ENCODE measurements around the gene PTEN. TPM values are rescaled to one million over a fixed set of nuclear protein-coding genes. Genes with fewer than 3 reads are reported as not detected.

PTEN gene
- total and polyA plus RNA-seq, 9 of the 15 experiments (the other 6 are each of a cell fraction or from before 2014, with no cell fraction given): 8.4 to 56.9 (median 22.2) TPM

DNA sequence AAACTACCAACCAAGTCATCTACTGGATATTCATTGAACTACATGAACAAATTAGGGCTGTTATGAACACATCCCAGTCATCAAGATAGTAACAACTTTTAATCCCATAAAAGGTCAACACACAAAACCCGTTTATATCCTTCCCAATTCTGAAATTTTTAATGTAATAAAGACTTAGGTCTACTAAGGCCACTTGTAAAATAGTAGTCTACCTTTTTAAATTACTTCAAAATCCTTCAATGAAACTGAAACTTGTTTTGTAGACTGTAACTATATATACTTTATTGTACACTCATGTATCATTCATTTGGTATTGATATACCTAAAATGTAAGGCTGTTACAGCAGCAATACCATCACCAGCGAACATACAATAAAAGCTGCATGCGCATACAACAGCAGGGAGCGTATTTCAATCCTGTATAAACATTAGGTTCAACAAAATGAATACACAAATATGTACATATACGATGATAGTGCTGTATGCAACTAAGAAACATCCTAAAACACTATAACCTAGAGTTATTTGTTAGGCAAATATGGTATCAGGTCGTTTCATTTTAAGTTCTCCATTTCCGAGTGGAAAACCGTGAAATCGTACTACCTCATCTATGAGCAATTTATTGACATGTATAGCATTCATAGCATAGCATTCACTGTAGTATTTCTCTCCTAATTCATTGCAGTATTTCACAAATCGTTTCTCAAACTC is 46.4 kb upstream of the PTEN start (continued):
- TF ChIP-seq, protein P1, sequence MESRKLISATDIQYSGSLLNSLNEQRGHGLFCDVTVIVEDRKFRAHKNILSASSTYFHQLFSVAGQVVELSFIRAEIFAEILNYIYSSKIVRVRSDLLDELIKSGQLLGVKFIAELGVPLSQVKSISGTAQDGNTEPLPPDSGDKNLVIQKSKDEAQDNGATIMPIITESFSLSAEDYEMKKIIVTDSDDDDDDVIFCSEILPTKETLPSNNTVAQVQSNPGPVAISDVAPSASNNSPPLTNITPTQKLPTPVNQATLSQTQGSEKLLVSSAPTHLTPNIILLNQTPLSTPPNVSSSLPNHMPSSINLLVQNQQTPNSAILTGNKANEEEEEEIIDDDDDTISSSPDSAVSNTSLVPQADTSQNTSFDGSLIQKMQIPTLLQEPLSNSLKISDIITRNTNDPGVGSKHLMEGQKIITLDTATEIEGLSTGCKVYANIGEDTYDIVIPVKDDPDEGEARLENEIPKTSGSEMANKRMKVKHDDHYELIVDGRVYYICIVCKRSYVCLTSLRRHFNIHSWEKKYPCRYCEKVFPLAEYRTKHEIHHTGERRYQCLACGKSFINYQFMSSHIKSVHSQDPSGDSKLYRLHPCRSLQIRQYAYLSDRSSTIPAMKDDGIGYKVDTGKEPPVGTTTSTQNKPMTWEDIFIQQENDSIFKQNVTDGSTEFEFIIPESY (CRISPR knock-in tag; IDR thresholded peaks at IDR 0.05): no peak
- TF ChIP-seq, protein P2, sequence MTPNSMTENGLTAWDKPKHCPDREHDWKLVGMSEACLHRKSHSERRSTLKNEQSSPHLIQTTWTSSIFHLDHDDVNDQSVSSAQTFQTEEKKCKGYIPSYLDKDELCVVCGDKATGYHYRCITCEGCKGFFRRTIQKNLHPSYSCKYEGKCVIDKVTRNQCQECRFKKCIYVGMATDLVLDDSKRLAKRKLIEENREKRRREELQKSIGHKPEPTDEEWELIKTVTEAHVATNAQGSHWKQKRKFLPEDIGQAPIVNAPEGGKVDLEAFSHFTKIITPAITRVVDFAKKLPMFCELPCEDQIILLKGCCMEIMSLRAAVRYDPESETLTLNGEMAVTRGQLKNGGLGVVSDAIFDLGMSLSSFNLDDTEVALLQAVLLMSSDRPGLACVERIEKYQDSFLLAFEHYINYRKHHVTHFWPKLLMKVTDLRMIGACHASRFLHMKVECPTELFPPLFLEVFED (CRISPR knock-in tag; conservative IDR thresholded peaks at IDR 0.05): no peak
- no peak for TF ChIP-seq ZBTB8A (IDR thresholded peaks at IDR 0.05; ENCODE audit: partially characterized antibody)
- TF ChIP-seq NCOA2 (IDR thresholded peaks at IDR 0.05; ENCODE audit: partially characterized antibody in 2 of 2): no peak
- TF ChIP-seq RCOR1 (IDR thresholded peaks at IDR 0.05; ENCODE audit: borderline replicate concordance in 1 of 2, low read depth in 2 of 2, low read length in 2 of 2): no peak
- no peak for TF ChIP-seq COPS2 (conservative IDR thresholded peaks at IDR 0.05)
- TF ChIP-seq ZNF224 (CRISPR knock-in tag; IDR thresholded peaks at IDR 0.05): no peak
- no peak for TF ChIP-seq MECOM (CRISPR knock-in tag; IDR thresholded peaks at IDR 0.05)
- TF ChIP-seq, protein P3, sequence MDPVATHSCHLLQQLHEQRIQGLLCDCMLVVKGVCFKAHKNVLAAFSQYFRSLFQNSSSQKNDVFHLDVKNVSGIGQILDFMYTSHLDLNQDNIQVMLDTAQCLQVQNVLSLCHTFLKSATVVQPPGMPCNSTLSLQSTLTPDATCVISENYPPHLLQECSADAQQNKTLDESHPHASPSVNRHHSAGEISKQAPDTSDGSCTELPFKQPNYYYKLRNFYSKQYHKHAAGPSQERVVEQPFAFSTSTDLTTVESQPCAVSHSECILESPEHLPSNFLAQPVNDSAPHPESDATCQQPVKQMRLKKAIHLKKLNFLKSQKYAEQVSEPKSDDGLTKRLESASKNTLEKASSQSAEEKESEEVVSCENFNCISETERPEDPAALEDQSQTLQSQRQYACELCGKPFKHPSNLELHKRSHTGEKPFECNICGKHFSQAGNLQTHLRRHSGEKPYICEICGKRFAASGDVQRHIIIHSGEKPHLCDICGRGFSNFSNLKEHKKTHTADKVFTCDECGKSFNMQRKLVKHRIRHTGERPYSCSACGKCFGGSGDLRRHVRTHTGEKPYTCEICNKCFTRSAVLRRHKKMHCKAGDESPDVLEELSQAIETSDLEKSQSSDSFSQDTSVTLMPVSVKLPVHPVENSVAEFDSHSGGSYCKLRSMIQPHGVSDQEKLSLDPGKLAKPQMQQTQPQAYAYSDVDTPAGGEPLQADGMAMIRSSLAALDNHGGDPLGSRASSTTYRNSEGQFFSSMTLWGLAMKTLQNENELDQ (CRISPR knock-in tag; IDR thresholded peaks at IDR 0.05; ENCODE audit: borderline replicate concordance): 0 out of 2 replicates have a peak, but pooled peaks have one; percentile 40
- TF ChIP-seq, protein P4, sequence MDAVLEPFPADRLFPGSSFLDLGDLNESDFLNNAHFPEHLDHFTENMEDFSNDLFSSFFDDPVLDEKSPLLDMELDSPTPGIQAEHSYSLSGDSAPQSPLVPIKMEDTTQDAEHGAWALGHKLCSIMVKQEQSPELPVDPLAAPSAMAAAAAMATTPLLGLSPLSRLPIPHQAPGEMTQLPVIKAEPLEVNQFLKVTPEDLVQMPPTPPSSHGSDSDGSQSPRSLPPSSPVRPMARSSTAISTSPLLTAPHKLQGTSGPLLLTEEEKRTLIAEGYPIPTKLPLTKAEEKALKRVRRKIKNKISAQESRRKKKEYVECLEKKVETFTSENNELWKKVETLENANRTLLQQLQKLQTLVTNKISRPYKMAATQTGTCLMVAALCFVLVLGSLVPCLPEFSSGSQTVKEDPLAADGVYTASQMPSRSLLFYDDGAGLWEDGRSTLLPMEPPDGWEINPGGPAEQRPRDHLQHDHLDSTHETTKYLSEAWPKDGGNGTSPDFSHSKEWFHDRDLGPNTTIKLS (IDR thresholded peaks at IDR 0.05; ENCODE audit: borderline replicate concordance, low read depth): no peak
- TF ChIP-seq, protein P5, sequence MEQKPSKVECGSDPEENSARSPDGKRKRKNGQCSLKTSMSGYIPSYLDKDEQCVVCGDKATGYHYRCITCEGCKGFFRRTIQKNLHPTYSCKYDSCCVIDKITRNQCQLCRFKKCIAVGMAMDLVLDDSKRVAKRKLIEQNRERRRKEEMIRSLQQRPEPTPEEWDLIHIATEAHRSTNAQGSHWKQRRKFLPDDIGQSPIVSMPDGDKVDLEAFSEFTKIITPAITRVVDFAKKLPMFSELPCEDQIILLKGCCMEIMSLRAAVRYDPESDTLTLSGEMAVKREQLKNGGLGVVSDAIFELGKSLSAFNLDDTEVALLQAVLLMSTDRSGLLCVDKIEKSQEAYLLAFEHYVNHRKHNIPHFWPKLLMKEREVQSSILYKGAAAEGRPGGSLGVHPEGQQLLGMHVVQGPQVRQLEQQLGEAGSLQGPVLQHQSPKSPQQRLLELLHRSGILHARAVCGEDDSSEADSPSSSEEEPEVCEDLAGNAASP (IDR thresholded peaks at IDR 0.05): no peak
- peak in 1 of 2 experiments; percentile 69; a peak in 2 of 4 replicates for TF ChIP-seq SRF (CRISPR knock-in tag; IDR thresholded peaks at IDR 0.05)
- TF ChIP-seq NRF1 (conservative IDR thresholded peaks at IDR 0.05 in 1 of 2, IDR thresholded peaks at IDR 0.05 in 1 of 2): no peak
- TF ChIP-seq ZNF174 (CRISPR knock-in tag; IDR thresholded peaks at IDR 0.05): no peak
- no peak for TF ChIP-seq SRSF9 (IDR thresholded peaks at IDR 0.05; ENCODE audit: borderline replicate concordance, low read depth, low read length)
- TF ChIP-seq, protein P6, sequence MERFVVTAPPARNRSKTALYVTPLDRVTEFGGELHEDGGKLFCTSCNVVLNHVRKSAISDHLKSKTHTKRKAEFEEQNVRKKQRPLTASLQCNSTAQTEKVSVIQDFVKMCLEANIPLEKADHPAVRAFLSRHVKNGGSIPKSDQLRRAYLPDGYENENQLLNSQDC (CRISPR knock-in tag; IDR thresholded peaks at IDR 0.05): no peak

Data from K562 (cell line).